Embryonic facial prominence (tissue), 1 donor: ENCODE results near the gene EPB41L2.
"Not testable (repeated sequence)": the region's sequence is repeated elsewhere in the genome, so short reads cannot be mapped to it uniquely, and the experiment has no call there.

ENCODE experiments used
- DNase-seq: peaks from one replicate; pipeline ENCODE4 v3.0.0-alpha.2; 2016; ENCODE audit errors: extremely low spot score

The EPB41L2 gene

DNA sequence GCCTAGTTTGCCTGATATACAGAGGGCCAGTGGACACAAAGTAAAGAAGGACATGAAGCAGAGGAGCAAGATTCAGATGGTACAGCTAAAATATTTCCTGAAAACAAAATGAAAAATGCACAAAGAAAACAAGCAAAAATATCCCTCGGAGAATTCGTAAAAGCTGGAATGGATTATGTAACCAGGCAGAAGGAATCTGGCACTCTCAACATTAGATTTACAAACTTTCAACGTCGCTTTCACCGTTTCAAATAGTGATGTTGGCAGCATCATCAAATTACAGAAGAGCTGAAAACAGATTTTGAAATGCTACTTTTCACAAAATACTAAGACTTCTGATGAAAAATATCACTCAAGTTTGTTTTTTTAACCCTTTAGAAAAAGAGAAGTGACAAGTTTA, 224.1 kb downstream of the EPB41L2 start:
- DNase-seq: no peak

DNA sequence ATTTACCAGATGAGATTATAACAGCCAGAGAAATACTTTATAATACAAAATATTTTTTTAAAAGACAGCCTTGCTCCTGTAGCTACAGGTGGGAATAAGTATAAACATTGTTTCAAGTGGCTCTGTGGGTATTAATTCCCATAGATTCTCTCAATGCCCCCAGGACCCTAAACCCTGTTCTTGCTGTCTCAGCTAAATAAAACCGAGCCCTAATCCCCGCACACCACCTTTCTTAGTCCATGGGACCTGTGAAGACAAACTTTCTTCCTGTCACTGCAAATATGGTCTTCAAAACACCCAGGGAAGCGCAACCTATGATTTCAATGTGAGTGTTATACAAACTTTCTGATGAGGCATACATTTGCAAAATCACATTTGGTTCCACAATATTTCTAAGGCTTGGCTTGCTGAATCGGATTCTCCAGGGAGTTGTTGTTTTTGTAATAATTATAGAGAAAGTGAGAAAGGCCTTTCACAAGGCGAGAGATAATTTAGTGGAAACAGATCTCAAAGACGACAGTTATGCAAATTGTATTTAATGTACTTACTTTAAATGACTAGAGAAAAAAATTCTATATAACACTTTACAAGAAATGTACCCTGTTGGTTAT, 224.7 kb downstream of the EPB41L2 start:
- DNase-seq: no peak

DNA sequence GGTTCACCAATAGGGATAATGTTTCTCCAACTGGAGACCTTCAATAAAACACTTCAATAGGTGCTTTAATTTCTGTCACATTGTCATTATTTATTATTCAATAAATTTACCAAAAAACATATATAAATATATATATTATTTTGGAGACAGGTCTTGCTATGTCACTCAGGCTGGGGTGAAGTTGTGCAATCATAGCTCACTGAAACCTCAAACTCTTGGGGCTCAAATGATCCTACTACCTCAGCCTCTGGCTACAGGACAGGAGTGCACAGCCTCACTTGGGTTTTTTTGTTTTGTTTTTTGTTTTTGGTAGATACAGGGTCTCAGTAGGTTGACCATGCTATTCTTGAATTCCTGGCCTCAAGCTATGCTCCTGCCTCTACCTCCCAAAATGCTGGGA, 226.0 kb downstream of the EPB41L2 start:
- DNase-seq: no peak

GRCh38 chr6:130836055-130836640, 226.9 kb downstream of the EPB41L2 start:
- no peak for DNase-seq

- DNase-seq: no peak
These were observed 228.4 kb downstream of the EPB41L2 start for GRCh38 chr6:130834482-130835251.

- DNase-seq: no peak
These were observed 229.5 kb downstream of the EPB41L2 start for GRCh38 chr6:130833569-130833968.

DNA sequence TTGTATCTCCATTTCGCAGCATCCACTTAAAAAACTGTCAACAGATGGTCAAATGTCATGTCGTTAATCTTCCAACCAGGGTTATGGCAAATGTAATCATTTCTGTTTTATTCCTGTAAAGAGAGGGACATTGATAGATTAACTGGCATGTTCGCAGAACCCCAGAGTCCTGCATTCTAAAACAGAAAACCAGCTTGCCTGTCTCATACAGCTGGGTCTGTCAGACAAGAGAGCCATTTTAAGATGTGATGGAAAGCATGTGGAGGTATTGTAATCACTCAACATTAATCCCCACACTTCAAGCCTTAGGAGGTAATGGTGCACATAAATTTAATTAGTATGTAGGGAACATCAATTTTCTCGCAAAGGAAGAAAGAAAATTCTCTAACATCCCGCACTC, 231.4 kb downstream of the EPB41L2 start:
- DNase-seq: no peak

DNA sequence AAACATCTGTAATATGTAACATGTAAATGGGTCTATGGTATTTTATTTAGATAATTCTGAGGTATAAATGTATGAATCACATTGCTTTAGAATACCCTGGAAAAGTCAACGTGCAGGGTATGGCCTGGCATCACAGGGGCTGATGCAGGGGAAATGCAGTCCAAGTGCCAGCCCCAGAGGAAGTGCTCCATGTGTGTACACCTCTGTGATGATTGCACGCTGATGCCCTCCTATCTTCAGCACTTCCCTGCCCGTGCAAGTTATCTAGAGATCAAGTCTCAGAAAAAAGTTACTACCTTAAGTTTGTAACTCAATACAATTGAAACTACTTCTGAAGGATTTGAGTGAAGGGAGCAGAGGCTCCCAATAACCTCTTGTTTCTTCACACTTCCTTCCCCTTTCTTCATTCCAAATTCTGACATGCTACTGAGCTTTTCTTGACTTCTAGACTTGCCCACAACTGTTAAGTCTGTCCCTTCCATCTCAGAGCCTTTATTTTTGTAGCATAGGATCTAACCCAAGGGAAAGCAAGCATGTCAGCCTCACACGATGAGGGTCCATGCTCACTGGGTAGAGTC, 233.6 kb downstream of the EPB41L2 start:
- no peak for DNase-seq

DNA sequence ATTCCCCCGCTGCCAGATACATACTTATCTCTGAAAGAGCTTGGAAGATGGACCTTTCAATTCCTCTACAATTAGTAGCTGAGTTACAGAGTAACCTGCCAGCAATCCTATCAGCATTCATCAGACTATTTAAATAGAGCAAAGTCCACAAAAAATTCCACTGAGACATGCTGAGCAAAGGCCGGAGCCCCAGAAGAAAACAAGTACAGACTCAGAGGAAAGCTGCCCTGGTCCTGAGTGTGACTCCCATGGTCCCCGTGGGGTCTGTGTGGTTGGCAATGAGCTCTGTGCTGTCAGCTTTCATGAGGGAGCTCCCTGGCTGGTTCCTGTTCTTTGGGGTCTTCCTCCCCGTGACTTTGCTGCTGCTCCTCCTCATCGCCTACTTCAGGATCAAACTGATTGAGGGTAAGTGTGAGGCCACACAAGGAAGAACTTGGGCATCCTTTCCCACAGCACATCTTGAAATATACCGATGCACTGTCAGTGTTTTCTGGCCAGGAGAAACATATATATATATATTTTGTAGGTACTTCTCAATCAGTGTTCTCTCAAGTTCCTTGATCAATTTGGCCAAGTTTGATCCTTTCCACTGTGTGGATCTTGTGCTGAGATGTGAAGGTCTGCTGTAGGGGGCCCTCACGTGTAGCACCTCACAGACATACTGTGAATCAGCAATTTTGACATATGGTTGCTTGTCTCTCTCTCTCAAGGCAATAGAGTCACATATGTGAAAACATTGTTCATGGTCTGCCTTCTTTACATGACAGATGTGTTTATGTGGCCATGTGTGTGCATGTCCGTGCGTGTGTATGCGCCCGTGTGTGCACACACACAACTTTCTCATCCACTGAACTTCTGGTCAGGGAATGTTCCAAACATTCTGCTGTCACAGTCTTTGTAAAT, 235.5 kb downstream of the EPB41L2 start, which contains the start of gene SMLR1:
Gene SMLR1, plus strand, starts transcription at position 160 of the 903 bp plus-strand sequence. Its CDS starts 8 bp downstream, at position 168.
- DNase-seq: no peak

GRCh38 chr6:130826442-130827246, 236.4 kb downstream of the EPB41L2 start:
- no peak for DNase-seq

GRCh38 chr6:130825772-130826441, 237.1 kb downstream of the EPB41L2 start:
- no peak for DNase-seq

GRCh38 chr6:130824978-130825694, 237.9 kb downstream of the EPB41L2 start:
- no peak for DNase-seq

- no peak for DNase-seq
These were observed 240.3 kb downstream of the EPB41L2 start for GRCh38 chr6:130822736-130823135.

- DNase-seq: no peak
These were observed 247.6 kb downstream of the EPB41L2 start for GRCh38 chr6:130815200-130816071.

GRCh38 chr6:130814506-130814905, 248.5 kb downstream of the EPB41L2 start:
- no peak for DNase-seq

- no peak for DNase-seq
These were observed 251.1 kb downstream of the EPB41L2 start for GRCh38 chr6:130811932-130812331.

GRCh38 chr6:130810307-130811030, 252.6 kb downstream of the EPB41L2 start:
- DNase-seq: no peak

- DNase-seq: not testable (repeated sequence)
These were observed 261.7 kb downstream of the EPB41L2 start for GRCh38 chr6:130801368-130801767.
